KMS-11 (cell line): ENCODE measurements around the gene DLGAP1.

ENCODE experiments used
- H2AFZ ChIP-seq: fragments of 200-600 bp; sonication (generic); 2 replicates; pipeline ENCODE4 v1.6.1; 2016; ENCODE audit warnings: antibody characterized with exemption, mixed run types, low read depth
- H3K27ac ChIP-seq: fragments of 200-600 bp; sonication (generic); 2 replicates; pipeline ENCODE4 v1.6.1; 2016; ENCODE audit warnings: mild to moderate bottlenecking, mixed run types
- H3K27me3 ChIP-seq: fragments of 200-600 bp; sonication (generic); 2 replicates; pipeline ENCODE4 v1.6.1; 2017; ENCODE audit warnings: mild to moderate bottlenecking, low read depth, mixed run types, moderate library complexity; ENCODE audit not compliant: insufficient read depth
- H3K36me3 ChIP-seq: fragments of 200-600 bp; sonication (generic); 2 replicates; pipeline ENCODE4 v1.6.1; 2017; ENCODE audit warnings: mild to moderate bottlenecking, mixed run types; ENCODE audit not compliant: insufficient read depth
- H3K4me1 ChIP-seq: fragments of 200-600 bp; sonication (generic); 2 replicates; pipeline ENCODE4 v1.6.1; 2016; ENCODE audit warnings: mild to moderate bottlenecking, low read depth, mixed run types; ENCODE audit not compliant: poor library complexity, severe bottlenecking
- H3K4me2 ChIP-seq: fragments of 200-600 bp; sonication (generic); 2 replicates; pipeline ENCODE4 v1.7.0; 2016; ENCODE audit warnings: mild to moderate bottlenecking, mixed run types
- H3K4me3 ChIP-seq: fragments of 200-600 bp; sonication (generic); IDR thresholded peaks from 2 replicates; pipeline ENCODE4 v1.6.1; 2017; ENCODE audit warnings: low read depth, low read length, mixed read lengths; ENCODE audit not compliant: insufficient read depth
- H3K79me2 ChIP-seq: fragments of 200-600 bp; sonication (generic); 2 replicates; pipeline ENCODE4 v1.6.1; 2016; ENCODE audit warnings: low read depth, mixed run types; ENCODE audit not compliant: insufficient read depth
- H3K9ac ChIP-seq: fragments of 200-600 bp; sonication (generic); 2 replicates; pipeline ENCODE4 v1.6.1; 2016; ENCODE audit warnings: mild to moderate bottlenecking, mixed run types
- H4K20me1 ChIP-seq: fragments of 200-600 bp; sonication (generic); 2 replicates; pipeline ENCODE4 v1.6.1; 2016; ENCODE audit warnings: mild to moderate bottlenecking, mixed run types; ENCODE audit not compliant: insufficient read depth
- TF ChIP-seq, protein P1 (sequence below): fragments of 200-600 bp; sonication (generic); conservative IDR thresholded peaks from 2 replicates; pipeline ENCODE4 v1.6.1; 2017; ENCODE audit warnings: low read depth, mild to moderate bottlenecking, antibody characterized with exemption, low read length, moderate library complexity, mixed read lengths

The DLGAP1 gene

DNA sequence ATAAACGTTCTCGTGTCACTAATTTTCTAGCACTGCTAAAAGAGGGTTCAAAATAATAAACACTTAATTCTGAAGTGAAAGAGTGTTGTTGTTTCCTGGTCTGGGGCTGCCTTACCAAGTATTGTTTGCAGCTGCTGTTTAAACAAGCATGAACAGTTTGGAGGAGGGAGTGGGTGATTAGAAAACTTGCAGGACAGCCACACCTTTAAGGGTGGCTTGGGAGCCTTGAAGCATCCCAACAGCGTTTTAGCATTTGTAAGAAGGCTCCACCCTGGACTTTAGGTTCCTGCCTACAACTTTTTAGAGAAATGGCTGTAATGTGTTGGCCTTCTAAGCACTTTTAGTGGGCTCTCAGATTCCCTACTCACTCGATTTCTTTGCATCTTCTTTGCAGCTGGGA is 633.6 kb downstream of the DLGAP1 start:
- no peaks in the 10 kb centered on the region for H3K4me1 ChIP-seq
- no peak overlapping the region for H3K4me3 ChIP-seq
- TF ChIP-seq, protein P1, sequence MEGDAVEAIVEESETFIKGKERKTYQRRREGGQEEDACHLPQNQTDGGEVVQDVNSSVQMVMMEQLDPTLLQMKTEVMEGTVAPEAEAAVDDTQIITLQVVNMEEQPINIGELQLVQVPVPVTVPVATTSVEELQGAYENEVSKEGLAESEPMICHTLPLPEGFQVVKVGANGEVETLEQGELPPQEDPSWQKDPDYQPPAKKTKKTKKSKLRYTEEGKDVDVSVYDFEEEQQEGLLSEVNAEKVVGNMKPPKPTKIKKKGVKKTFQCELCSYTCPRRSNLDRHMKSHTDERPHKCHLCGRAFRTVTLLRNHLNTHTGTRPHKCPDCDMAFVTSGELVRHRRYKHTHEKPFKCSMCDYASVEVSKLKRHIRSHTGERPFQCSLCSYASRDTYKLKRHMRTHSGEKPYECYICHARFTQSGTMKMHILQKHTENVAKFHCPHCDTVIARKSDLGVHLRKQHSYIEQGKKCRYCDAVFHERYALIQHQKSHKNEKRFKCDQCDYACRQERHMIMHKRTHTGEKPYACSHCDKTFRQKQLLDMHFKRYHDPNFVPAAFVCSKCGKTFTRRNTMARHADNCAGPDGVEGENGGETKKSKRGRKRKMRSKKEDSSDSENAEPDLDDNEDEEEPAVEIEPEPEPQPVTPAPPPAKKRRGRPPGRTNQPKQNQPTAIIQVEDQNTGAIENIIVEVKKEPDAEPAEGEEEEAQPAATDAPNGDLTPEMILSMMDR = no peak
- no peaks in the 10 kb centered on the region for H3K27me3 ChIP-seq
- no peak overlapping the region for H2AFZ ChIP-seq
- H3K9ac ChIP-seq = no peak overlapping the region
- no peaks in the 10 kb centered on the region for H3K36me3 ChIP-seq
- no peaks in the 10 kb centered on the region for H3K79me2 ChIP-seq
- no peak overlapping the region for H3K4me2 ChIP-seq
- no peak overlapping the region for H3K27ac ChIP-seq
- no peaks in the 10 kb centered on the region for H4K20me1 ChIP-seq

DNA sequence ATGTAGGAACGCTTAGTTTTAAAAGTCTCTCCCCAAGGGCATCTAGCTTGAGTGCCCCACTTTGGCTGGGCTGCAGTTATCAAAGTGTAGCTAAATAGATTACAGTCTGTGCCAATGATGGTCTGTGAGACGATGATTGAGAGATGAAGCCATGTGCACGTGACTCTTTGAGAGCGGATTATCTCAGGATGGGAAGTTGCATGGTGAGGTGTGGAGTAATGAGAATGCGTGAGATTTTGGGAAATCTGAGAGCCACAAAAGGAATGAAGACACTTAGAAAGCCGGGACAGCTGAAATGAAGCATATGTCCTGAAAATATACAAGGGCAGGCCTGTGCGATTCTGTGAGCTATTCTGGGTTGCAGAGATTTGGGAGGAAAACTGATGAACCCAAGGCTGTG is 635.1 kb downstream of the DLGAP1 start:
- Histone ChIP-seq H3K36me3 (no peaks in the 10 kb centered on the region), H3K9ac (no peak overlapping the region), H3K79me2 (no peaks in the 10 kb centered on the region), H3K4me2 (no peak overlapping the region), H3K27ac (no peak overlapping the region), H4K20me1 (no peaks in the 10 kb centered on the region), H3K4me3 (no peak overlapping the region), H3K27me3 (no peaks in the 10 kb centered on the region), H3K4me1 (no peaks in the 10 kb centered on the region), H2AFZ (no peak overlapping the region)
- TF ChIP-seq, protein P1 = no peak

DNA sequence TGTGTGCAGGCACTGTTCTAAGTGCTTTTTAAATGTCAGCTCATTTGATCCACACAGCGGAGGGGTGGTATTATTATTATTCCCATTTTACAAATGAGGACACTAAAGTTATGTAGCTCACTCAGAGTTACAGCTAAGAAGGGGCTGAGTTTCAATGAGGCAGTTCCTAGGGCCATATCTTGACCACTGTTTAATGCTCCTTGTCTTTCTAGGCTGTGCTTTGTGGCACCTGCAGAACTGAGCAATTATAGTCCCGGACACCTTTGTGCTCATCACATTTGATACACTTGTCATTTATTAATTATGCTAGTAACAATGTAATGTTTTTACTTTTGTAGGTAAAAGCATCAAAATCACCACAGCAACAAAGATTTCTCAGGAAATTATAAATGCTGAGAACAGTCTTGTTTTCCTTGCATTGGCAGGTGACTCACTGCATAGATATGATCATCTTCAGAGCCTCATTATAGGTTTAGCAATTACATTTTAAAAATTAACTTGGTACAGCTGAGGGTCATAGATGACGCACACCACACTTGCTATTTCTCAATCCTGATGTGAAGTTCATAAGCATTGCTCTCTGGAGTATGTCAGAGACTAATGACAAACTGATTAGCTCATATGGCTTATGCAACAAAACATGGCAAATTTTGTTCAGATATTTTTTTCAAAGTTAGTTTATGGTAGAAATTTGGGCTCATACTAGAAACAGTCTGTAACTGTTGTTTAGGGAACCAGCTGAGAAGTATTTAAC is 638.3 kb downstream of the DLGAP1 start:
- no peaks in the 10 kb centered on the region for H3K4me1 ChIP-seq
- H3K4me2 ChIP-seq = no peak overlapping the region
- TF ChIP-seq, protein P1 = no peak
- H4K20me1 ChIP-seq = no peaks in the 10 kb centered on the region
- H3K9ac ChIP-seq = no peak overlapping the region
- no peak overlapping the region for H2AFZ ChIP-seq
- H3K4me3 ChIP-seq = no peak overlapping the region
- no peaks in the 10 kb centered on the region for H3K36me3 ChIP-seq
- H3K27ac ChIP-seq = no peak overlapping the region
- no peaks in the 10 kb centered on the region for H3K27me3 ChIP-seq
- H3K79me2 ChIP-seq = no peaks in the 10 kb centered on the region

DNA sequence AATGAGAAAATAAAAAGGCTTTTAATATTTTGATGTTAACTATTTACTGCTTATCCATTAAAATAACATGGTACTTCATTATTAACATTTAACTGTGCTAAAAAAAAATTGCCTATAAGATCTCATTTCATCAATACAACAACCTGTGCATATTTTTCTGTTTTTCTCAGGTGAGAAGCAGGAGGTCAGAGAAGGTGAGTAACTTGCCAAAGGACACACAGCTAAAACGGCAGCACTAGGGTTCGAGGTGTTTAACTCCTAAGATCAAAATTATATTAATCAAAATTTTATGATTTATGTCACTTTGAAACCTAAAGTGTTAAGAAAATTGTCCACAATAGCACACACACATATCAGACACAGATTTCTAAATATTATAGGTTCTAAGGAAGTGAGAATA is 639.1 kb downstream of the DLGAP1 start:
- Histone ChIP-seq H3K36me3 (no peaks in the 10 kb centered on the region), H3K9ac (no peak overlapping the region), H3K27ac (no peak overlapping the region), H4K20me1 (no peaks in the 10 kb centered on the region), H2AFZ (no peak overlapping the region), H3K4me1 (no peaks in the 10 kb centered on the region), H3K4me3 (no peak overlapping the region), H3K27me3 (no peaks in the 10 kb centered on the region), H3K79me2 (no peaks in the 10 kb centered on the region), H3K4me2 (no peak overlapping the region)
- TF ChIP-seq, protein P1 = no peak
